ENCODE data around the gene DERL2. TPM values are rescaled to one million over a fixed set of nuclear protein-coding genes. Genes with fewer than 3 reads are reported as not detected.
A peak's percentile ranks its signal among the peaks of the same experiment; 100 is the strongest.

The DERL2 gene
- total RNA-seq, 1 experiment from 2014 or later: 107 TPM

GRCh38 chr17:5532581-5532980 lies 46.6 kb upstream of the DERL2 start:
- Mint-ChIP-seq H3K27ac (ENCODE audit: low read depth, unreplicated experiment) (no peak overlapping the region), H3K4me1 (ENCODE audit: insufficient read depth, unreplicated experiment) (peaks cover 6% of the 10 kb centered on the region), H3K4me3 (ENCODE audit: unreplicated experiment) (no peak overlapping the region), H3K36me3 (ENCODE audit: insufficient read depth, unreplicated experiment) (peaks cover 30% of the 10 kb centered on the region), H3K27me3 (ENCODE audit: insufficient read depth, unreplicated experiment) (no peaks in the 10 kb centered on the region), H3K9me3 (ENCODE audit: unreplicated experiment) (no peaks in the 10 kb centered on the region)
- intact Hi-C loops (cut with micrococcal nuclease): no loop called here
- ChIA-PET POLR2A (no interaction called here), CTCF (interaction anchor here (0.7 kb wide), 1 partner anchor 1097 kb away, joined by 5 read pairs; no protein-coding TSS in a partner anchor)
- BruUV-seq (replicated peaks): no TSS peak
- no peak for DNase-seq (ENCODE audit: unreplicated experiment)
- TF ChIP-seq CTCF (IDR thresholded peaks at IDR 0.05; ENCODE audit: unreplicated experiment): no peak

DNA sequence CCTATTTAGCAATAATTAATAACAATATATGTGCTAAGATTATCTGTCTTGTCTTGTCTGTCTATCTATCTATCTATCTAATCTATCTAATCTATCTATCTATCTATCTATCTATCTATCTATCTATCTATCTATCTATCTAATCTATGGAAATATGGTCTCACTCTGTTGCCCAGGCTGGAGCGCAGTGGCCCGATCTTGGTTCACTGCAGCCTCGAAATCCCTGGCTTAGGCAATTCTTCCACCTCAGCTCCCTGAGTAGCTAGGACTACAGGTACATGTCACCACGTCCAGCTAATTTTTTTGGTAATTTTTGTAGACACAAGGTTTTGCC lies 45.1 kb upstream of the DERL2 start:
- POLR2A ChIA-PET: no interaction called here
- CTCF ChIA-PET: interaction anchor here (1.0 kb wide), 1 partner anchor 905 kb away, joined by 4 read pairs; no protein-coding TSS in a partner anchor
- Mint-ChIP-seq H3K4me3 (ENCODE audit: unreplicated experiment) (no peak overlapping the region), H3K9me3 (ENCODE audit: unreplicated experiment) (no peaks in the 10 kb centered on the region), H3K36me3 (ENCODE audit: insufficient read depth, unreplicated experiment) (peaks cover 24% of the 10 kb centered on the region), H3K27me3 (ENCODE audit: insufficient read depth, unreplicated experiment) (no peaks in the 10 kb centered on the region), H3K27ac (ENCODE audit: low read depth, unreplicated experiment) (no peak overlapping the region), H3K4me1 (ENCODE audit: insufficient read depth, unreplicated experiment) (peaks cover 6% of the 10 kb centered on the region)
- DNase-seq (ENCODE audit: unreplicated experiment): no peak
- TF ChIP-seq CTCF (IDR thresholded peaks at IDR 0.05; ENCODE audit: unreplicated experiment): no peak
- intact Hi-C loops (cut with micrococcal nuclease): no loop called here
- no TSS peak for BruUV-seq (replicated peaks)

DNA sequence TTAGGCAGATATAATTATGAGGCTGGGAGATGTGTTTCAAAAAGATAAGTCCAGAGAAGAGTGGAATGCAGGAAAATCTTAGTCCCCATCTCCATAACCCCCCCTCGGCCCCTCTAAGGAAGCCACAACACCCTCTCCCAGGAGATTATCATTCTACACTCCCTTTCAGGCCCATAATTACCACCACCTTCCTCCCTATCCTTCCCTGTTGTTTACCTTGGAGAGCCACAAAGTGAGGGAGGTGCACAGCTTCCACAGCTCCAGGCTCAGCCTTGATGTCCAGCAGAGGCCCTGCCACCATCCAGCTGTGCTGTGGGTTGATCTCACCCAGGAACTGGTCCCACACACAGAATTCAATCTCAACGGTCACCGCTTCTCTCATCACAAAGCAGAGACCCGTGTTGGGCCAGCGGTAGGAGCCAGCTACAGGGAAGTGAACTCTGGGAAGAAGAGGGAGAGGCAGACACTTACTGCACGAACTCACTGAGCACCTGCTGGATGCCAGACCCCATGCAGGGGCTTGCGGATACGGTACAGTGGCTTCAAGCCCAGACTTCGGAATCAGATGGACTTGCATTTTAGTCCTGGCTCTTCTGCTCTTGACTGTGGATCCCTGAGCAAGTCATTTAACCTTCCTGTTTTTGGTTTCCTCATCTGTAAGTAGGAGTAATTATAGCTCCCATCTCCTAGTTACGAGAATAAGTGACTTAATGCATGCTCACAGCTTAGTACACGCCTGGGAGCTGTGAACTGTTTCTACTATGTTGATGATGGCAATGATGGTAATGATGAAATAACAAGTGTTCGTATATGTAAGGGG lies 44.5 kb upstream of the DERL2 start:
- ChIA-PET POLR2A (no interaction called here), CTCF (interaction anchor here (0.7 kb wide), 1 partner anchor 34 kb away, joined by 3 read pairs; no protein-coding TSS in a partner anchor)
- H3K4me3 Mint-ChIP-seq (ENCODE audit: unreplicated experiment): no peak overlapping the region
- BruUV-seq (replicated peaks): no TSS peak
- no peak for TF ChIP-seq CTCF (IDR thresholded peaks at IDR 0.05; ENCODE audit: unreplicated experiment)
- intact Hi-C loops (cut with micrococcal nuclease): no loop called here
- peaks cover 6% of the 10 kb centered on the region for H3K4me1 Mint-ChIP-seq (ENCODE audit: insufficient read depth, unreplicated experiment)
- no peak for DNase-seq (ENCODE audit: unreplicated experiment)
- no peaks in the 10 kb centered on the region for H3K27me3 Mint-ChIP-seq (ENCODE audit: insufficient read depth, unreplicated experiment)
- H3K27ac Mint-ChIP-seq (ENCODE audit: low read depth, unreplicated experiment): no peak overlapping the region
- H3K9me3 Mint-ChIP-seq (ENCODE audit: unreplicated experiment): no peaks in the 10 kb centered on the region
- H3K36me3 Mint-ChIP-seq (ENCODE audit: insufficient read depth, unreplicated experiment): peaks cover 28% of the 10 kb centered on the region

GRCh38 chr17:5527601-5528250 lies 41.7 kb upstream of the DERL2 start:
- POLR2A ChIA-PET: no interaction called here
- TF ChIP-seq CTCF (IDR thresholded peaks at IDR 0.05; ENCODE audit: unreplicated experiment): no peak
- Mint-ChIP-seq H3K4me3 (ENCODE audit: unreplicated experiment) (no peak overlapping the region), H3K27ac (ENCODE audit: low read depth, unreplicated experiment) (peak overlapping the region; percentile 73), H3K4me1 (ENCODE audit: insufficient read depth, unreplicated experiment) (peaks cover 6% of the 10 kb centered on the region), H3K36me3 (ENCODE audit: insufficient read depth, unreplicated experiment) (peaks cover 36% of the 10 kb centered on the region), H3K27me3 (ENCODE audit: insufficient read depth, unreplicated experiment) (no peaks in the 10 kb centered on the region), H3K9me3 (ENCODE audit: unreplicated experiment) (no peaks in the 10 kb centered on the region)
- CTCF ChIA-PET: interaction anchor here (0.9 kb wide), 1 partner anchor 19 kb away, joined by 4 read pairs; no protein-coding TSS in a partner anchor
- intact Hi-C loops (cut with micrococcal nuclease): no loop called here
- BruUV-seq (replicated peaks): no TSS peak
- DNase-seq (ENCODE audit: unreplicated experiment): no peak

Data from MCF 10A (cell line).